ENCODE data around the gene KRTAP5-4.

GRCh38 chr11:1604181-1604580 is 17.8 kb downstream of the KRTAP5-4 start:
- TF ChIP-seq CTCF (IDR thresholded peaks at IDR 0.05) (no peak), EZH2 (IDR thresholded peaks at IDR 0.05; ENCODE audit: borderline replicate concordance, insufficient read depth, low read depth, low read length, poor library complexity, severe bottlenecking) (no peak)

Measured in B cell (primary cell).